ENCODE data around the gene GON7. TPM values are rescaled to one million over a fixed set of nuclear protein-coding genes. Genes with fewer than 3 reads are reported as not detected.
"Not testable (repeated sequence)": the region's sequence is repeated elsewhere in the genome, so short reads cannot be mapped to it uniquely, and the experiment has no call there.

Gene GON7
- polyA plus RNA-seq, 6 donors from 2014 or later = 15.8 to 23.5 (median 21.6) TPM

- H3K27ac Mint-ChIP-seq = no peak overlapping the region
- H3K4me1 Mint-ChIP-seq = no peaks in the 10 kb centered on the region
- no peak overlapping the region for H3K4me3 Mint-ChIP-seq
- no peaks in the 10 kb centered on the region for H3K36me3 Mint-ChIP-seq
- H3K9me3 Mint-ChIP-seq = no peaks in the 10 kb centered on the region
- peaks cover 0 to 9% (median 0%) of the 10 kb centered on the region in 3 donors for H3K27me3 Mint-ChIP-seq
- ATAC-seq (ENCODE audit: low read depth in 2 of 2) (peak in 1 of 2 donors; percentile 32), DNase-seq (no peak)
These were observed 46.5 kb downstream of the GON7 start for GRCh38 chr14:93160353-93160801.

GRCh38 chr14:93159625-93160352 lies 47.1 kb downstream of the GON7 start:
- H3K36me3 Mint-ChIP-seq; ATAC-seq (ENCODE audit: low read depth in 2 of 2): not testable (repeated sequence)

DNA sequence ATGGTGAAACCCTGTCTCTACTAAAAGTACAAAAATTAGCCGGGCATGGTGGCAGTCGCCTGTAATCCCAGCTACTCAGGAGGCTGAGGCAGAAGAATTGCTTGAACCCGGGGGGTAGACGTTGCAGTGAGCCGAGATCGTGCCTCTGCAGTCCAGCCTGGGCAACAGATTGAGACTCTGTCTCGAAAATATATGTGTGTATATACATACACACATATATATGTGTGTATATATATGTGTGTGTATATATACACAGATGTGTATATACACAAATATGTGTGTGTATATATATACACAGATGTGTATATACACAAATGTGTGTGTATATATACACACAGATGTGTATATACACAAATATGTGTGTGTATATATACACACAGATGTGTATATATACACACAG lies 48.5 kb downstream of the GON7 start:
- ATAC-seq (ENCODE audit: low read depth in 2 of 2); H3K4me1 Mint-ChIP-seq; DNase-seq; H3K27me3 Mint-ChIP-seq; H3K9me3 Mint-ChIP-seq; H3K27ac Mint-ChIP-seq; H3K36me3 Mint-ChIP-seq; H3K4me3 Mint-ChIP-seq: not testable (repeated sequence)

More at GRCh38 chr14:93159625-93160352, 47.1 kb downstream of the GON7 start:
- DNase-seq, H3K27ac Mint-ChIP-seq, H3K4me1 Mint-ChIP-seq, H3K27me3 Mint-ChIP-seq, H3K9me3 Mint-ChIP-seq, H3K4me3 Mint-ChIP-seq: not testable (repeated sequence)

GRCh38 chr14:93156693-93157369 lies 50.0 kb downstream of the GON7 start:
- H3K36me3 Mint-ChIP-seq = no peaks in the 10 kb centered on the region
- no peaks in the 10 kb centered on the region for H3K4me1 Mint-ChIP-seq
- peaks cover 4 to 9% (median 7%) of the 10 kb centered on the region in 3 donors for H3K27me3 Mint-ChIP-seq
- H3K27ac Mint-ChIP-seq = peak overlapping the region in 1 of 6 donors; percentile 2
- H3K9me3 Mint-ChIP-seq = no peaks in the 10 kb centered on the region
- DNase-seq (no peak), ATAC-seq (ENCODE audit: low read depth in 2 of 2) (no peak)
- no peak overlapping the region for H3K4me3 Mint-ChIP-seq

DNA sequence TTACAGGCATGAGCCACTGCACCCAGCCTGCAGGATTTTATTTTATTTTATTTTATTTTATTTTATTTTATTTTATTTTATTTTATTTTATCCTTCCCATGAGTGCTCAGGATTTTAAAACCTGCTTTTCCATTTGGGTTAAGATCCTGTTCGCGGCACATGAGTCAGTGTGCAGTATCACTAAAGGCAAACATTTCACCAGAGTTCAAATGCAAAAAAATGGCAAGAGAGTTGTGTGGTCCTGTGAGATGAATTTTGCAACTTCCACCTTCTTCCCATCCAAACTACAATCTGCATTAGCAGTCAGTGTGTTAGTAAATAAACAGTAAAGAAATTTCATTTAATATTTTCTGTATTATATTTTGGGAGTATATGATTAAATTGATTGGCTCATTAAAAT lies 51.2 kb downstream of the GON7 start:
- no peaks in the 10 kb centered on the region for H3K36me3 Mint-ChIP-seq
- no peaks in the 10 kb centered on the region for H3K4me1 Mint-ChIP-seq
- peak overlapping the region in 1 of 6 donors; percentile 11 for H3K27ac Mint-ChIP-seq
- H3K9me3 Mint-ChIP-seq = no peaks in the 10 kb centered on the region
- peaks cover 4 to 9% (median 7%) of the 10 kb centered on the region in 3 donors for H3K27me3 Mint-ChIP-seq
- no peak overlapping the region for H3K4me3 Mint-ChIP-seq
- DNase-seq (no peak), ATAC-seq (ENCODE audit: low read depth in 2 of 2) (no peak)

DNA sequence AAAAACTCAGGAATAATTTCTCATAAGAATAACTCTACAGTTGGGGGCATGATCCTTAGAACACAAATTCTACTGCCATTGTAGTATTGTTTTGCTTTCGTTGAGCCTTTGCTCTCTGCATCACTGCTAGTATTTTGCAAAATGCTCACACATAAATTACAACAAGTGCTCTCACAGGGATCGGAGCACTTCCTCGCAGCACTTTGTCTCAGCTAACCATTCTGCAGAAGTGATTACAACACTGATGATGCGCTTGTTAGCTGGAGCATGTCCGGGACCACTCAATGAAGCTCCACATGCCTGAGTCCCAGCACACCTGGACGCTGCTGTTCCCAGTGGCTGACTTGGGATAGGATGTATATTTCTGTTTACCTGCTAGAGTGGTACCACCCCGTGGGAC lies 53.7 kb downstream of the GON7 start:
- Mint-ChIP-seq H3K27me3 (peaks cover 7 to 16% (median 14%) of the 10 kb centered on the region in 3 donors), H3K27ac (no peak overlapping the region), H3K9me3 (no peaks in the 10 kb centered on the region), H3K4me3 (no peak overlapping the region), H3K36me3 (no peaks in the 10 kb centered on the region), H3K4me1 (peaks cover 0 to 4% (median 0%) of the 10 kb centered on the region in 3 donors)
- ATAC-seq (ENCODE audit: low read depth in 2 of 2) (no peak), DNase-seq (no peak)

Other genes with a start within 250 kb of the GON7 start
- gene ITPK1, start 91.1 kb downstream of the GON7 start, polyA plus RNA-seq (ENCODE audit: low read depth in 6 of 6) = 10 to 100 TPM in 5 of 6 donors, 1 to 10 TPM in 1; 8.5 to 20.1 (median 16.2) TPM
- 100 to 1,000 TPM in 1 of 6 donors, 10 to 100 TPM in 5; 64.6 to 100 (median 82.0) TPM for gene MOAP1, start 22.2 kb downstream of the GON7 start, polyA plus RNA-seq (ENCODE audit: low read depth in 6 of 6)
- 10 to 100 TPM; 33.0 to 71.6 (median 58.6) TPM for gene LYSET, start 21.7 kb downstream of the GON7 start, polyA plus RNA-seq (ENCODE audit: low read depth in 6 of 6)
- 10 to 100 TPM; 31.7 to 45.5 (median 38.6) TPM for gene UBR7, start 191 bp upstream of the GON7 start, polyA plus RNA-seq (ENCODE audit: low read depth in 6 of 6)
- gene BTBD7, start 126.0 kb upstream of the GON7 start, polyA plus RNA-seq (ENCODE audit: low read depth in 6 of 6) = 10 to 100 TPM in 2 of 6 donors, 1 to 10 TPM in 4; 7.0 to 12.1 (median 9.6) TPM
- gene COX8C, start 140.1 kb upstream of the GON7 start, polyA plus RNA-seq (ENCODE audit: low read depth in 6 of 6) = not detected
- gene UNC79, start 223.9 kb upstream of the GON7 start, polyA plus RNA-seq (ENCODE audit: low read depth in 6 of 6) = under 1 TPM in 2 of 6 donors, not detected in 4; 0.03 TPM

Data from naive B cell (primary cell).